AG09319 (cell line): Measurements from ENCODE around the gene HSD17B14.
"Not testable (repeated sequence)": the region's sequence is repeated elsewhere in the genome, so short reads cannot be mapped to it uniquely, and the experiment has no call there.

ENCODE experiments used
- DNase-seq: peaks from one replicate; pipeline ENCODE4 v3.0.0-alpha.2; 2010; ENCODE audit warnings: low read depth; ENCODE audit errors: extremely low read depth
- TF ChIP-seq, protein P1 (sequence below): IDR thresholded peaks from 2 replicates; pipeline ENCODE4 v1.5.1; 2011; ENCODE audit warnings: low read depth, mild to moderate bottlenecking, inconsistent platforms, low read length, moderate library complexity

The HSD17B14 gene

DNA sequence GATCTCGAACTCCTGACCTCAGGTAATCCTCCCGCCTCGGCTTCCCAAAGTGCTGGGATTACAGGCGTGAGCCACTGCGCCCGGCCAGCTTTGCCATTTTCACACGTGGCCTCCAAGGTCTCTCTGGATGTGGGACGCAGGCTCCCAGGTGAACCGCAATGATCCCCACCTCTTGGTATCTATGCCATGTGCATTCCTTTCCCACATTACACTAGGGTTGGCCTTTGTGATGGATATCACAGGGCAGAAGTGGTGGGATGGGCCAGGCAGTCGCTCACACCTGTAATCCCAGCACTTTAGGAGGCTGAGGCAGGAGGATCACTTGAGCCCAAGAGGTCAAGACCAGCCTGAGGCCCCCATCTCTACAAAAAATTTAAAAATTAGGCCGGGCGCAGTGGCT, 58.6 kb downstream of the HSD17B14 start:
- TF ChIP-seq, protein P1, sequence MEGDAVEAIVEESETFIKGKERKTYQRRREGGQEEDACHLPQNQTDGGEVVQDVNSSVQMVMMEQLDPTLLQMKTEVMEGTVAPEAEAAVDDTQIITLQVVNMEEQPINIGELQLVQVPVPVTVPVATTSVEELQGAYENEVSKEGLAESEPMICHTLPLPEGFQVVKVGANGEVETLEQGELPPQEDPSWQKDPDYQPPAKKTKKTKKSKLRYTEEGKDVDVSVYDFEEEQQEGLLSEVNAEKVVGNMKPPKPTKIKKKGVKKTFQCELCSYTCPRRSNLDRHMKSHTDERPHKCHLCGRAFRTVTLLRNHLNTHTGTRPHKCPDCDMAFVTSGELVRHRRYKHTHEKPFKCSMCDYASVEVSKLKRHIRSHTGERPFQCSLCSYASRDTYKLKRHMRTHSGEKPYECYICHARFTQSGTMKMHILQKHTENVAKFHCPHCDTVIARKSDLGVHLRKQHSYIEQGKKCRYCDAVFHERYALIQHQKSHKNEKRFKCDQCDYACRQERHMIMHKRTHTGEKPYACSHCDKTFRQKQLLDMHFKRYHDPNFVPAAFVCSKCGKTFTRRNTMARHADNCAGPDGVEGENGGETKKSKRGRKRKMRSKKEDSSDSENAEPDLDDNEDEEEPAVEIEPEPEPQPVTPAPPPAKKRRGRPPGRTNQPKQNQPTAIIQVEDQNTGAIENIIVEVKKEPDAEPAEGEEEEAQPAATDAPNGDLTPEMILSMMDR, result no peak
- DNase-seq, result no peak

GRCh38 chr19:48777139-48777538, 59.2 kb downstream of the HSD17B14 start:
- TF ChIP-seq, protein P1, result no peak
- no peak for DNase-seq

DNA sequence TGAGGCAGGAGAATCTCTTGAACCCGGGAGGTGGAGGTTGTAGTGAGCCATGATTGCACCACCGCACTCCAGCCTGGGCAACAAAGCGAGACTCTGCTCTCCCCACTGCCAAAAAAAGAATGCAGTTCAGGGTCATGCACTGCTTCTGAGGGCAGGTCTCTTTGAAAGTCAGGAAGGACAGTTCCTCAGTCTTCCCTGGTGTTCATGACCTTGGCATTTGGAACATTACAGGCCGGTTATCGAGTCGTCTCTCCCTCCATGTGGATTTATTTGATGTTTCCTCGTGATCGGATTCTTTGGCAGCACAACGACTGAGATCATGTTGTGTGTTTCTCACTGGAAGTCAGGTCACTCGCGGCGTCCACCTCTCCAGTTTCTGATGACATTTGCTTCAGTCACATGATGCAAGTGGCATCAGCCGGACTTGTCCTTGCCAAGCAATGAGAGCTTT, 63.8 kb downstream of the HSD17B14 start:
- TF ChIP-seq, protein P1, result no peak
- DNase-seq, result no peak

DNA sequence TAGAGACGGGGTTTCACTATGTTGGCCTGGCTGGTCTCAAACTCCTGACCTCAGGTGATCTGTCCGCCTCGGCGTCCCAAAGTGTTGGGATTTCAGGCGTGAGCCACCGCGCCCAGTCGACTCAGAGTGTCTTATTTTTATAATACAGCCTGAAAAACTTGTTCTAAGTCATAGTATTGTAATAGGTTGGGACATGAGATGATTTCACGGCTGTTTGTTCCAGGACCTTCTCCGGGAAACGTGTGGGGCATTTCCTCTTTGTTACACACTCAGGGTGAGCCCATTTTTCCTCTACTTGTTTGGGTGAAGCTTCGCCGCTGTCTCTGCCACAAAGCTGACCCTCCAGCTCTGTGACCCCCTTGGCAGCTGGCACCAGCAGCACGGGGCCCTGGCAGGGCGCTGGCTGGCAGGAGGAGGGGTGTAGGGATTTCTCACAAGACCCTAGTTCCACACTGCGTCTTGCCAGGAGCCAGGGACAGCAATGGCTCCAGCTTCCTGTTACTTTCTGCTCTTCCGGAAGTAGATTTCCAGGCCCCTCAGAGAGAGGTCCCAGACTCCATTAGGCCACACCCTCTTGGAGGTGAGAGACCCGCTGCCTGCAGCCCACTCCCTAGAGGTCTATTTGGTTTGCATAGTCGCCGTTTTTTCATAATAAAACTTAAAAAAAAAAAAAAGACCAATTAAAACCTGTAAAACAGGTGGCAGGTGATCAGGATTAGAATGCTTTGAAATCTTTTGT, 65.4 kb downstream of the HSD17B14 start:
- no peak for DNase-seq
- TF ChIP-seq, protein P1, result no peak

DNA sequence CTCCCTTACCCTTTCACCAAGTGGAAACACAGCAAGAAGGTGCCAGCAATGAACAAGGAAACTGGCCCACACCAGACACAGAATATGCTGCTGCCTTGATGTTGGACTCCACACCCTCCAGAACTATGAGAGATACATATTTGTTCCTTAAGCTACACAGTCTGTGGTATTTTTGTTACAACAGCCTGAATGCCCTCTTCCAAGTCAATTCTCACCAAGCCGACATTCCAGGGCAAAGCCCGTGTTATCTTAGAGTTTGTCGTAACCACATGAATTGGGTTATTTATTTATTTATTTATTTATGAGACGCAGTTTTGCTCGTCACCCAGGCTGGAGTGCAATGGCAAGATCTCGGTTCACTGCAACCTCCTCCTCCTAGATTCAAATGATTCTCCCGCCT, 66.0 kb downstream of the HSD17B14 start:
- no peak for DNase-seq
- TF ChIP-seq, protein P1, result no peak

- no peak for DNase-seq
- TF ChIP-seq, protein P1, result no peak
Observed at GRCh38 chr19:48768994-48769713, 67.1 kb downstream of the HSD17B14 start.

- DNase-seq, result not testable (repeated sequence)
Observed at GRCh38 chr19:48768171-48768753, 68.0 kb downstream of the HSD17B14 start.

- not testable (repeated sequence) for DNase-seq
Observed at GRCh38 chr19:48765816-48766215, 70.5 kb downstream of the HSD17B14 start.
